ENCODE data around the gene ELK4. TPM values are rescaled to one million over a fixed set of nuclear protein-coding genes. Genes with fewer than 3 reads are reported as not detected.

The ELK4 gene
- total RNA-seq, 1 experiment from 2014 or later = 39.0 TPM

- H3K27ac Mint-ChIP-seq = peak overlapping the region; percentile 49; the same call in 1 of the 2 replicates
Observed at GRCh38 chr1:205610036-205610435, 21.8 kb downstream of the ELK4 start.

GRCh38 chr1:205604825-205605505 lies 26.8 kb downstream of the ELK4 start:
- no peaks in the 10 kb centered on the region for H3K4me1 Mint-ChIP-seq
- H3K9me3 Mint-ChIP-seq = no peaks in the 10 kb centered on the region
- POLR2A ChIA-PET = no interaction called here
- TF ChIP-seq HMGA2 (CRISPR knock-in tag; IDR thresholded peaks at IDR 0.05) (no peak), ZNF263 (CRISPR knock-in tag; IDR thresholded peaks at IDR 0.05; ENCODE audit: low read depth) (no peak), HMGXB4 (CRISPR knock-in tag; IDR thresholded peaks at IDR 0.05) (no peak), ELF4 (CRISPR knock-in tag; IDR thresholded peaks at IDR 0.05; ENCODE audit: low read depth) (no peak), ZNF281 (CRISPR knock-in tag; IDR thresholded peaks at IDR 0.05) (no peak), ATF1 (CRISPR knock-in tag; IDR thresholded peaks at IDR 0.05) (no peak), ERG (CRISPR knock-in tag; IDR thresholded peaks at IDR 0.05) (no peak), ZNF512 (CRISPR knock-in tag; IDR thresholded peaks at IDR 0.05; ENCODE audit: borderline replicate concordance) (no peak), ZNF396 (CRISPR knock-in tag; IDR thresholded peaks at IDR 0.05; ENCODE audit: borderline replicate concordance) (no peak), NFATC4 (CRISPR knock-in tag; IDR thresholded peaks at IDR 0.05) (no peak), PRRX2 (CRISPR knock-in tag; IDR thresholded peaks at IDR 0.05) (no peak), ZSCAN18 (CRISPR knock-in tag; IDR thresholded peaks at IDR 0.05) (no peak), ZNF138 (CRISPR knock-in tag; conservative IDR thresholded peaks at IDR 0.05) (no peak), KAT7 (CRISPR knock-in tag; IDR thresholded peaks at IDR 0.05; ENCODE audit: borderline replicate concordance) (no peak)

More at GRCh38 chr1:205610036-205610435, 21.8 kb downstream of the ELK4 start:
- CTCF ChIA-PET = no interaction called here
- Mint-ChIP-seq H3K36me3 (peaks cover 43% of the 10 kb centered on the region), H3K4me3 (no peak overlapping the region), H3K9me3 (no peaks in the 10 kb centered on the region), H3K4me1 (no peaks in the 10 kb centered on the region), H3K27me3 (ENCODE audit: low read depth) (no peaks in the 10 kb centered on the region)
- ATAC-seq (peak; percentile 41; the same call in 1 of the 2 replicates), DNase-seq (ENCODE audit: low spot score) (no peak)
- no peak for TF ChIP-seq ZNF532 (CRISPR knock-in tag; IDR thresholded peaks at IDR 0.05; ENCODE audit: borderline replicate concordance)
- POLR2A ChIA-PET = no interaction called here

More at GRCh38 chr1:205604825-205605505, 26.8 kb downstream of the ELK4 start:
- ATAC-seq (no peak), DNase-seq (ENCODE audit: low spot score) (no peak)
- CTCF ChIA-PET = interaction anchor here (1.5 kb wide), 1 partner anchor 53 kb away, joined by 5 read pairs; no protein-coding TSS in a partner anchor
- no peak overlapping the region for H3K27ac Mint-ChIP-seq
- no peaks in the 10 kb centered on the region for H3K27me3 Mint-ChIP-seq (ENCODE audit: low read depth)
- H3K4me3 Mint-ChIP-seq = no peak overlapping the region
- H3K36me3 Mint-ChIP-seq = peaks cover 24% of the 10 kb centered on the region

Measured in WTC11 (cell line).